WI38 (cell line): Measurements from ENCODE around the gene AURKAIP1.

Source experiments
- H3K4me3 ChIP-seq: 2 replicates; pipeline ENCODE4 v1.5.1; 2011; ENCODE audit warnings: low read depth, mild to moderate bottlenecking, control low read depth, low read length
- TF ChIP-seq, protein P1 (sequence below): IDR thresholded peaks from 2 replicates; pipeline ENCODE4 v1.5.1; 2012; ENCODE audit warnings: low read depth, mild to moderate bottlenecking, control low read depth, low read length

Gene AURKAIP1

DNA sequence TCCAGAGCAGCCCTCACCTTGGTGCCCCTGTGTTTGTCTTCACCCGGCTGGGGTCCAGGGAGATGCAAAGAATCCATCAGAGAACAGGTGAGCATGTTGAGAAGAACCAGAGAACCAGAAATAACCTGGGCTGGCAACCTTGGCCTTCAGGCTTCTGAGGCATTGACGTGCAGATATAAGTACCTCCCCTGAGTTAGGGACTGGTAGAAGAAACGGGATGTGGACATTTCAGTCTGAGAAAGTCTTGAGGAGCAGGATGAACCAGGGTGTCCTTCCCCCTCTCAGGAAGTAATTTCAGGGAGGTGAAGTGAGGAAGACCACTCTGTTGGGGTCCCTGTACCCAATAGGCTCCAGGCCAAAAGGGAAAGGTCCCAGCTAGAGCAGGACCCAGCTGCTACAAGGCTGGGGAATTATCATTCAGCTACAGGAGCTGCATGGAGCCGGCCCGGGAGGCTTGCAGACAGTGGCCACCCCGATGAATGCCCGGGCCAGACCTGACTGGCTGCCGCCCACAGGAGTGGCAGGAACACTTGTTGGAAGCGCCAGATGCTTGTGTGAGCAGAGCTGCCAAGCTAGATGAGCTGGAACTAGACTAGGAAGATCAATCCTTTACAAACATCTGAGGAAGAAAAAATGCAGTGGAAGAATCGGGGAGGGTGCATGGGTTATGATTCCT is 1.7 kb upstream of the AURKAIP1 start:
- H3K4me3 ChIP-seq: no peak overlapping the region
- TF ChIP-seq, protein P1, sequence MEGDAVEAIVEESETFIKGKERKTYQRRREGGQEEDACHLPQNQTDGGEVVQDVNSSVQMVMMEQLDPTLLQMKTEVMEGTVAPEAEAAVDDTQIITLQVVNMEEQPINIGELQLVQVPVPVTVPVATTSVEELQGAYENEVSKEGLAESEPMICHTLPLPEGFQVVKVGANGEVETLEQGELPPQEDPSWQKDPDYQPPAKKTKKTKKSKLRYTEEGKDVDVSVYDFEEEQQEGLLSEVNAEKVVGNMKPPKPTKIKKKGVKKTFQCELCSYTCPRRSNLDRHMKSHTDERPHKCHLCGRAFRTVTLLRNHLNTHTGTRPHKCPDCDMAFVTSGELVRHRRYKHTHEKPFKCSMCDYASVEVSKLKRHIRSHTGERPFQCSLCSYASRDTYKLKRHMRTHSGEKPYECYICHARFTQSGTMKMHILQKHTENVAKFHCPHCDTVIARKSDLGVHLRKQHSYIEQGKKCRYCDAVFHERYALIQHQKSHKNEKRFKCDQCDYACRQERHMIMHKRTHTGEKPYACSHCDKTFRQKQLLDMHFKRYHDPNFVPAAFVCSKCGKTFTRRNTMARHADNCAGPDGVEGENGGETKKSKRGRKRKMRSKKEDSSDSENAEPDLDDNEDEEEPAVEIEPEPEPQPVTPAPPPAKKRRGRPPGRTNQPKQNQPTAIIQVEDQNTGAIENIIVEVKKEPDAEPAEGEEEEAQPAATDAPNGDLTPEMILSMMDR: no peak

DNA sequence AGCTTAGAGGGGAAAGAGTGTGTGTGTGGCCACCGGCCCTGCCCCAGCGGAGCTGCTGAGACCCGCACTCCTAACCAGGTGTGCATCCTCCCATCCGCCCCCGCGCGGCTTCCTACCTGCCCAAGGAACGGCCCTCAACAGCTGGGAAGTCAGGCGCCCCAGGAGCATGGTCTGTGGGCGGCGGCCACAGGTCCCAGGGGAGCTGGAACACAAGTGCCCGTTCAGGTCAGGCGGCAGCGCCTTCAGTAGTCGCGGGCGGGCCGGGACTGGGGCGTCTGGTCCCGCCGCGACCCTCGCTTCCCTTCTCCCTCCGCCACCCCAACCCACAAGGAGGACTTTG is 448 bp downstream of the AURKAIP1 start:
- H3K4me3 ChIP-seq: peak overlapping the region; percentile 89
- TF ChIP-seq, protein P1: no peak

DNA sequence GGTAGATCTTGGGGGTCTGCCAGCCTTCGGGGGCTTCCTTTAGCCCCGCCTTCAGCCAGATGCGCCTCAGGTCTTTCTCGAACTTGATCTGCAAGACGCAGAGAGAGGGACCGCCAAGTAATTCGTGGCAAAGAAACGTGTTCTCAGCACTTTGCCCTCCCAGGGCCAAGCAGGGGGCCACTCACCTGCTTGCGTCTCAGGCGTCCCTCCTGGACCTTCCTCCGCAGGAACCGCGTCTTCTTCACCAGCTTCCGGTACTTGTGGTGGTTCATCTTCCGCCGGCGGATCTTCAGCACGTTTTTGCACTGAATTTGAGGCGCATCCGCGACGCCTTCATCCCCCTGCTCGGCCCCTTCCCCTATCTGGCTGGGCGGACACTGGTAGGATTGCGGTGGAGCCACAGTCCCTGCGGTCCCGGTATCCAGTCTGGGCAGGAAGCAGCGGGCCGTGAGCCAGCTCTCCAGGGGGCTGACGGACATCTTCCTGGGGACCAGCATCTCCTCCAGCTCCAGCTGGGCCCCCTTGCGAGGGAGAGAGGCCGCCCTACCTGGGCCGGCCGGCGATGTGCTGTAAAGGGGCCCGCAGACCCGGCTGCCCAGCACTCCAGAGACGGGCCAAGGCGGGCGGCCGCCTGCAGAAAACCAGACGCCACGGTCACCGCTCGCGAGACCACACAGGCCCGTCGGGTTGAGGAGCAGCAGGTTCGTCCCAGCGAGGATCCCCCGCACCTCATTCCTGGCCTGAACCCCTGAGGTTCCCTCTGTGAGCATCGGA is 1.0 kb downstream of the AURKAIP1 start:
- peak overlapping the region; percentile 89 for H3K4me3 ChIP-seq
- TF ChIP-seq, protein P1: no peak

DNA sequence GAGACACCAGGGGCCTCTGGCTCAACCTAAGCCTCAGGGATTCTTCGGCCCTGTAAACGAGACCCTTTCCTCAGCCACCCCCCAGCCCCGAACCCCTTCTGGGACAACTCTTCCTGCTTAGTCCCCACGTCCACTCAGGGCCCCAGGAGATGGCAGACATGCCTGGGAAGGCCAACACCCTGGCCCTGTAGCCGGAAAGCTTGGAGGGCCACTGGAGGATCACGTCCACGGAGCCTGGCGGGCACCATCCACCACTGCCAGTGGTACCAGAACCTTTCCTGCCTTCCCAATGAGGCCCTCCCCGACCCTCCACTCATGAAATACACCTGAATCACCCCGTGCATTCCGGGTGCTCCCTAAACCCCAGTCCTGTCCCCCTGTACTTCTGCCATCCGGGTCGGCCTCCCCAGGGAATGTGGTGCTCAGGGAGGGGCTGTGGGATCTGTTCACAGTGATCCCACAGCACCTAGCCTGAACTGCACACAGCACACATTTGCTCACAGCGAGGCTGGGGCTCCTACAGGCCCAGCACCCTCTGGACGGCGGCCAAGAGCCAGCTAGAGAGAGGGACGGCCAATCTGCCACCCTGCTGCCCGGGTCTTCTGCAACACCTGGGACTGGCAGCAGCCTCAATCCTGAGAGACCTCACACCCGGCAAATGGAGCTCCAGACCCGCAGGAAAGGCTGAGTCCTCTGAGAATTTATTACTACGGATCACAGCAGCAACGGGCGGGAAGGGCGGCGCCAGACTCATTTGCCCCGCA is 1.8 kb downstream of the AURKAIP1 start:
- H3K4me3 ChIP-seq: peak overlapping the region; percentile 89; the same call in 1 of the 2 replicates
- TF ChIP-seq, protein P1: no peak

DNA sequence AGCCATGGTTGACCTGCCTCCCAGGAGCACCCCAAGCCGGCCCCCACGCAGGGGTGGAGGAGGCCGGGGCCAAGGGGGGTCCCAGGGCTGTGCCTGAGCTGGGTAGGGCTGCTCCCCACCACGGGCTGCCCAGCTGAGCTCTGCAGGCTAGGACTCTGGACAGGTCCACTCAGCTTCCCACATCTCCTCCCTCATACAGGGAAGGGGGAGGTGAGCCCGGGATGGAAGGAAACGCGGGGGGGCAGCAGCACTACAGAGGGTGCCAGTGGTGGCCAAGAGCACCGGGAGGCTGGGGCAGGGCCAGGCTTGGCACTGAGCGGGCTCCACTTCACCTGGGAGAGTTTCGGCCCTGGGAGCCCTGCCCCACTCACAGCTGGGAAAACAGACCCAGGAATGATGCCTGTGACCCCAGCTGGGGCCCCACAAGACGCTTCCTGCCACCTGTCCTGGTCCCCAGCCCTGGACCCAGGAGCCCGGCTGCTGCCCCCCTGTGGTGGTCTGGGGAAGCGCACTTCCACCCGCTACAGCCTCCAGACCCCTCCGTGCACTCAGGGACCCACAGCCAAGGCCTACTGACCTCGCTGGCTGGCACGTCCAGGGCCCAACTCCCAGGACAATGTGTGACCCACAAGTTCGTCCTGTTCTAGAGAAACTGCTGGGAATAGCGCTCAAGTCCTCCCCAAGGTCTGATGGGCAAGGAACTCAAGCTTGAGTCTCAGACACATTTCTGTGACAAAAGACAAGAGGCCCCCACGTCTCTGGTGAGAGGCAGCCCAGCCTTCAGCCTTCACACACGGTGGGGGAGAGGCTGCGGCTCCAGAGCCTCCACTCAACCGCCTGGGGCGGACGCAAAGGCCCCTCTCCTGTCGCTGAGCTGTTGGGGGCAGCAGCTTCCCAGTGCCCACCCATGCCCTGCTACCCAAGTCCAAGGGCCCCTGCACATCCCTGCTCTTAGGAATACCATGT is 3.0 kb downstream of the AURKAIP1 start:
- TF ChIP-seq, protein P1: peak; percentile 93
- no peak overlapping the region for H3K4me3 ChIP-seq

DNA sequence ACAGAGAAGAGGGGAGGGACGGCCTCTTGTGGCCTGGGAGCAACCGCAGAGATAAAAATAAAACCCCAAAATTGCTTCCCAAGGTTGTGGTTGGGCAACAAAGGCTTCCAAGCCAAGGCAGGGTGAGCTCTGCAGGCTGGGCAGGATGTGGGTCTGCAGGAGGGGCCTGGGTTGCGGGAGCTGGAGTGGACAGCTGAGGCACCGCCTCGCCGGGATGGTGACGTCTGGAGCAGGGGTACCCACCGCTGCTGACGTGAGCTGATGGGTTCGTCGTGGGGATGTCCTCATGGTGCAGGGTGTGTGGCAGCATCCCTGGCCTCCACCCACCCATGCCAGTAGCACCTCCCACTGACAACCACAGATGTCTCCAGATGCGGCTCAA is 3.7 kb downstream of the AURKAIP1 start:
- H3K4me3 ChIP-seq: no peak overlapping the region
- TF ChIP-seq, protein P1: no peak
